H4 (cell line): ENCODE measurements around the gene NDUFC1. TPM values are rescaled to one million over a fixed set of nuclear protein-coding genes. Genes with fewer than 3 reads are reported as not detected.
A peak's percentile ranks its signal among the peaks of the same experiment; 100 is the strongest.
"Not testable (repeated sequence)": the region's sequence is repeated elsewhere in the genome, so short reads cannot be mapped to it uniquely, and the experiment has no call there.

Experiments used
- DNase-seq: peaks from one replicate; pipeline ENCODE4 v3.0.0-alpha.2; 2015; ENCODE audit warnings: low spot score
- total RNA-seq: library from RNA; depleted of rRNA; stranded (reverse); fragments of >200 nt; shearing (Covaris generic); gene quantifications from 2 replicates; pipeline ENCODE4 v1.2.3, GENCODE V29; 2014

Gene NDUFC1
- total RNA-seq, 1 experiment from 2014 or later = 154 TPM

- no peak for DNase-seq
These were observed 2.7 kb downstream of the NDUFC1 start for GRCh38 chr4:139299536-139299935.

DNA sequence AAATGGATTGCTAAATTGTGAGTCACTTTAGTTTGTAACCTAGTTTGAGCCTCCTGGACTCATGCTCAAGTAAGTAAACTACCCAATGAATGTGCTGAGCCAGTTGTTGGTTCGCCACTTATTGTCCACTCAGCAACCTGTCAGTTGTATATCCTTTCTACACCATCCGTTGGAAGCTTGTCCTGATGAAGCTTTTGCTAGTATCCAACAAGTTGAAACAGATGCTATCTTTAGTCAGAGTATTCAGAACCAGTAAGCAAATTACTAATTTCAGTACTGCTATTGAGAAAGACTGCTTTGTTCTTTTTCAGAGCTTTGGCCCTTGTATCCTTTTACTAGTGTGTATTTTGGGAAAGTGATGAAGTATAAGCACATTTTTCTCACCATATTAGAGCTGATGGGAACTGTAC, 5.3 kb downstream of the NDUFC1 start:
- DNase-seq = peak; percentile 38

DNA sequence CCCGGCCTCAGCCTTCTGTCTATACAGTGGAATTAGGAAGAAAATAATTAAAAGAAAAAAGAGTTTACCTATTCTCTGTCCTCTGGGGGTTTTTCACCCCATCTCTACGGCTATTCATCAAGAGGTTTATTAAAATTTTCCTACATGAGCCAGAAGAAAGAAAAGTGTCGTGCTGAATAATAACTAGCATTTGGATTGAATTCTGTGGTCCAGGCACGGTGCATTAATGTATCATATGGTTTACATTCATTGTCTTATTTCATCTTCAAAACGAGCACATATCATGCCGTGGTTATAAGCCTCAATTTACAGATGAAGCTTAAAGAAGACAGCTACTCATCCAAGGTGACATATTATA, 6.4 kb downstream of the NDUFC1 start:
- DNase-seq = no peak

- peak; percentile 82 for DNase-seq
These were observed 6.9 kb downstream of the NDUFC1 start for GRCh38 chr4:139295206-139295941.

- no peak for DNase-seq
These were observed 16.0 kb downstream of the NDUFC1 start for GRCh38 chr4:139286186-139286698.

- no peak for DNase-seq
These were observed 19.6 kb downstream of the NDUFC1 start for GRCh38 chr4:139282721-139283075.

GRCh38 chr4:139282065-139282720, 20.1 kb downstream of the NDUFC1 start:
- DNase-seq = no peak

DNA sequence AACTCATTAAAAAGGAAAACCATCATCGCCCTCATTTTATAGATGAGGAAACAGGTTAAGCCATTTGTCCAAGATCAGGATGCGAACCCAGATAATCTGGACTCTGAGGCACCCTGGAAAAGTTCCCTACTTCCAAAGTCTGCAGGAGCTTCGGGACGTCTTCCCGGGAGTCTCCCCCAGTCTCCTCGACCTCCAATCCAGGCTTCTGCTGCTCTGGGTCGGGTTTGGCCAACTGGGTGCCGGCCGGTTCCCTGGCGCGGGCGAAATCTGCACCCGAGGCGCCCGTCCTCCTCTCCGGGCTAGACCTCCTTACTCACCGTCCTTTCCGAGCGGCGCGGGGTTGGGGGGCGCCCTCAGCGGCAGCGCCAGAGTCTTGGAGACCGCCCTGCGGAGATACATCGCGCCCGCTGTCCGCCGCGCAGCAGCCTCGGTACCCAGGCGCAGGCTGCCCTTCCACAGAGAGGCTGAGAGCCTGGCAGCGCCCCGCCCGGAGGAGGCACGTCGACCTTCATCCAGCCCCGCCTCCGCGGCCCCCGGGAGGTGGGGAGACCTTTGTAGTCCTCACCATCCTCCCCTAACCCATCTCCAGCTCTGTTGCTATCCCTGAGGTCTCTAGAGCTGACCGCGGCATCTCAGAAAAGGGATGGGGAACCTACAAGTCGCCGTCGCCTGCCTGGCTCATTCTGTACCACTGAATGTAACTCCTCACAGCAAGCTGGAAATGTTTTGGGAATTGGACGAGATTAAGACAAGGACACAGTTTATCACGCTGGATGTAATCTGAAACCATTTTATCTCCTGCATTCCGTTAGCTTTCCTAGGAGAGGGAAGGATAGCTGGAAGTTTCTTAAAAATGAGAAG, 22.3 kb downstream of the NDUFC1 start, which contains the start of gene MGARP:
MGARP (minus strand) TSS at position 466 of the 861 bp plus-strand sequence; CDS start at position 399, 67 bp downstream.
- DNase-seq = no peak

DNA sequence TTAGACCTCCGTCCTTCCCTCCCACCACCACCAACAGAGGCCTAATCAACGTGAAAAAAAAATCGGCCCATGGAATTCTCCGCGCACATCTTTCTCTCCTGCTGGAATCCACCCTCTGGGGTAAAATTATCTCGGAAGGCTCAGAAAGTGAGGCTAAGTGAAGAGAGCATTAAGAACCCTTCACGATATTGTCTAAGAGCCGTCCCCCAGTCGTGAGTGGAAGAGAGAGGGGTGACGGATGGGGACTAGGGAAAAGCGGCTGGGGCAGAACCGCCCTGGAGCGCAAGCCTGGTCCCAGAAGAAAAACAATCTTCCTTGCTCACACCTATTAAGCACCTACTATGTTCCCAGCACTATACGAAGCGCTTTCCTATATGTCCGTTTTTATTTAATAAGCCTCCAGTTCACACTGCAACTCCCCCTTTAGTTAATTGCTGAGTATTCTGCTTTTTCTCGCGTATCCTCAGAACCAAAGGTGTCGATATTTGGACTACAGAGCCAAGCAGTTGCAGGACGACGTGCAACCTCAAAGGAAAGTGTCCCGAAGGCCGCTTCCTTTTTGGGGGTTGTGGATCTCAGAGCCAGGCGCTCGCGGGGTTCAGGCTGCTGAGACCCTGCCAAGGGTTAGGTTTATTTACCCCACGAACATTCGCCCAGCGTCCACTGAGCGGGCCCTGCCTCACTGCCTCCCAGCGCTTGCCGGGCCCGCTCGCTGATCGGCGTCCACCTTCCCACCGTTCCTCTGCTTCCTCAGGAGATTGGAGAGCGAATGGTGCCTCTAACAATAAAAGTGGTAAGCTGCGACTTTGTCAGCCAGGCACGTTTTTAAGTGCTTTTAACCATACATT, 23.1 kb downstream of the NDUFC1 start:
- no peak for DNase-seq

DNA sequence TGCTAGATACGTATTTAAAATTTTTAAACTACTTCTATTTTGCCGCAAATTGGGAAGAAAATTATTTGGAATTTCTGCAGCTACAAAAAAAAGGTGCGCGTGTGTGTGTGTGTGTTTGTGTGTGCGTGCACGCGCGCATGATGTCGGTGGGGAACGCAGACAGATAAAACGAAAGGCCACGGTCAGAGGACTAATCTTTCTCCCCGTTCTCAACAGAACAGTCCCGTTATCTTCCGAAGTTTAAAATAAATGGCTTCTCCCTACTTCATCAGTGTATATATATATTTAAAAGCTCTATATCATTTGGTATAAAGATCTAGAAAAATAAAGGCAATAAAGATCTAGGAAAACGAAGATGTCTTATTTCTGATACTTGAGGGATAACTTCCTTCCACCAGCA, 23.8 kb downstream of the NDUFC1 start:
- no peak for DNase-seq

DNA sequence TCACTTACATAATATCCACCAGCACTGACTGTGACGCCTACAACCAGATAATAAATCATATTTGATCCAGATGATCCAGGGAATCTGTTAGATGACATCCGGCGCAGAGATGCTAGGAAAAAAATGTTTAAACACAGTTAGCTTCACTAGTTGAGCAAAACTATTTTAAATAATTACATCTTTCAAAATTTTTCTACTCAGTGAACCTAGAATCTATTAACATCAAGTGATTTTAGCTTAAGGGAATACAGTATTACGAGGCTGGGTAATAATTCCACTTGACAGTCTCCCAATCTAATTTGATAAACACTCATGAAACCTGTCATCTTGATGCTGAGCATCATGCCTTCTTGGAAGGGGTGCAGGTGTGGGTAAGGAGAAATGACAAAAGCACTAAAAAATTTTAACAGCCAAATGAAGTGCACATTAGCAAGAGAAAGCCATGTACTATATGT, 27.0 kb downstream of the NDUFC1 start:
- DNase-seq = no peak

GRCh38 chr4:139274790-139275189, 27.5 kb downstream of the NDUFC1 start:
- DNase-seq = no peak

GRCh38 chr4:139273835-139274234, 28.4 kb downstream of the NDUFC1 start:
- DNase-seq = no peak

DNA sequence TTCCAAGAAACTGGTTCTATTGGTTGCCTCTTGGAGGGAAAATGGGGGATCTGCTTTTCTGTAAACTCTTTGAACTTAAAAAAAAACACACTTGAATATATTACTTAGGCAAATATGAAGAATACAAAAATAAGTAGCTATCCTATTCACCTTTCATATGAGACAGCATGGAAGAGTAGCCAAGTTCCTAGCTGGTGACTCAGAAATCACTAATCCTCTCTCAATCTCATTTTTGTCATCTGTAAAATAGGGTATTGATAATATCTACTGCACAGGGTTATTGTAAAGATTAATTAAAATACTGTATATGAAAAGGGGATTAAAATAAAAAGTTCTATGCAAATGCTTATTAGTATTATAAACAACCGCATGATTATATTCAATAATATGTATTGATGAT, 35.0 kb downstream of the NDUFC1 start:
- DNase-seq = no peak

- DNase-seq = peak; percentile 40
These were observed 35.6 kb downstream of the NDUFC1 start for GRCh38 chr4:139266583-139267257.

DNA sequence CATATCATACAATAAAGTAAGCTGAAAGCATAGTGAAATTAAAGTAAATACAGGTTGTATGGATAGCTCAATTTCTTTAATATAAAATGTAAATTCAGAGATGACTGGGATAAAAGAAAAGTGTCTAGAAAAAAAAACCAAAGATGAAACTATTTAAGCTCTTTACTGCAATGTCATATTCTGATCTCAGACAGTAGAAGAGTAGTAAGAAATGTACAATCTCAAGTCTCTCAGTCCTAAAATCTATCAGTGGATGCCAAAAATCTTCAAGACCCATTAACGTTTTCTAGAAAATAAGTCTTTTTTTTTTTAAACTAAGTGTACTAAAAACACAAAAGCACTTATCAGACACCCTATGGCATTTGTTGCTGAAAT, 36.1 kb downstream of the NDUFC1 start:
- no peak for DNase-seq

- DNase-seq = no peak
These were observed 36.6 kb downstream of the NDUFC1 start for GRCh38 chr4:139265654-139266053.

- no peak for DNase-seq
These were observed 45.9 kb downstream of the NDUFC1 start for GRCh38 chr4:139256349-139256748.

DNA sequence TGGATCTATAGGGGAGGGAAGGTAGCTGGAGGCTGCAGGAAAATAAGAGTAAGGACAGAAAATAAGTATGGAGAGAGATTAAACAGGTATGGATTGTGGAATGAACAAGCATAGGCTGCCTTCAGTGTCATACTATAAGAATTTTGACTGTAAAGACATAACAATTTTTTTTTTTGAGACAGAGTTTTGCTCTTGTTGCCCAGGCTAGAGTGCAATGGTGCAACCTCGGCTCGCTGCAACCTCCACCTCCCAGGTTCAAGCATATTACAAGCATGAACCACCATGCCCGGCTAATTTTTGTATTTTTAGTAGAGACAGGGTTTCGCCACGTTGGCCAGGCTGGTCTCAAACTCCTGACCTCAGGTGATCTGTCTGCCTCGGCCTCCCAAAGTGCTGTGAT, 46.7 kb downstream of the NDUFC1 start:
- not testable (repeated sequence) for DNase-seq

- no peak for DNase-seq
These were observed 48.6 kb downstream of the NDUFC1 start for GRCh38 chr4:139253713-139254112.

- DNase-seq = no peak
These were observed 49.2 kb downstream of the NDUFC1 start for GRCh38 chr4:139253046-139253445.
